ENCODE results near the gene SIAH1. TPM values are rescaled to one million over a fixed set of nuclear protein-coding genes. Genes with fewer than 3 reads are reported as not detected.

SIAH1 gene
- total and polyA plus RNA-seq, 10 of the 15 experiments (the other 5 are each of a cell fraction or from before 2014, with no cell fraction given) = 5.1 to 21.1 (median 13.9) TPM

DNA sequence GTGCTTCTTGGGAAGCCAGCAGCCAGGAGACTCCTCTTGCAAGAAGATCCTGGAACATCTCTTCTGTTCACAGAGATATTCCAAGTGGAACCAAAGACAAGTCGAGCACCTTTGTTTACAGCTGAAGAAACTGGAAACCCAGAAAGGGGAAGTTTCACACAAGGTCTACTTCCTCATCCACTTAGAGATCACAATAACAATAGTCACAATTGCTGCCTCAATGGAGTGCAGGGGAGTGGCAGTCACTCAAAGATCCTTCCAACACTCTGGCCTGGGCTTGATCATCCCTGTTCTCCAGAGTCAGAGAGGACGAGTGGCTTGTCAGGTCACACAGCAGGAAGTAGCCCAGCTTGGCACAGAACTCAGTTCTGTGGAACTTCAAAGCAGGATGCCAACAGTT is 46.9 kb upstream of the SIAH1 start (continued):
- TF ChIP-seq, protein P1, sequence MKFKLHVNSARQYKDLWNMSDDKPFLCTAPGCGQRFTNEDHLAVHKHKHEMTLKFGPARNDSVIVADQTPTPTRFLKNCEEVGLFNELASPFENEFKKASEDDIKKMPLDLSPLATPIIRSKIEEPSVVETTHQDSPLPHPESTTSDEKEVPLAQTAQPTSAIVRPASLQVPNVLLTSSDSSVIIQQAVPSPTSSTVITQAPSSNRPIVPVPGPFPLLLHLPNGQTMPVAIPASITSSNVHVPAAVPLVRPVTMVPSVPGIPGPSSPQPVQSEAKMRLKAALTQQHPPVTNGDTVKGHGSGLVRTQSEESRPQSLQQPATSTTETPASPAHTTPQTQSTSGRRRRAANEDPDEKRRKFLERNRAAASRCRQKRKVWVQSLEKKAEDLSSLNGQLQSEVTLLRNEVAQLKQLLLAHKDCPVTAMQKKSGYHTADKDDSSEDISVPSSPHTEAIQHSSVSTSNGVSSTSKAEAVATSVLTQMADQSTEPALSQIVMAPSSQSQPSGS (IDR thresholded peaks at IDR 0.05; ENCODE audit: low read length) = no peak
- no peak for TF ChIP-seq ZSCAN29 (IDR thresholded peaks at IDR 0.05)
- TF ChIP-seq SMAD5 (IDR thresholded peaks at IDR 0.05; ENCODE audit: low read depth) = no peak
- TF ChIP-seq TBL1XR1 (IDR thresholded peaks at IDR 0.05; ENCODE audit: low read depth, low read length) = no peak; the same call in 1 of the 2 replicates
- no peak for TF ChIP-seq SUZ12 (IDR thresholded peaks at IDR 0.05; ENCODE audit: unreplicated experiment)
- TF ChIP-seq, protein P2, sequence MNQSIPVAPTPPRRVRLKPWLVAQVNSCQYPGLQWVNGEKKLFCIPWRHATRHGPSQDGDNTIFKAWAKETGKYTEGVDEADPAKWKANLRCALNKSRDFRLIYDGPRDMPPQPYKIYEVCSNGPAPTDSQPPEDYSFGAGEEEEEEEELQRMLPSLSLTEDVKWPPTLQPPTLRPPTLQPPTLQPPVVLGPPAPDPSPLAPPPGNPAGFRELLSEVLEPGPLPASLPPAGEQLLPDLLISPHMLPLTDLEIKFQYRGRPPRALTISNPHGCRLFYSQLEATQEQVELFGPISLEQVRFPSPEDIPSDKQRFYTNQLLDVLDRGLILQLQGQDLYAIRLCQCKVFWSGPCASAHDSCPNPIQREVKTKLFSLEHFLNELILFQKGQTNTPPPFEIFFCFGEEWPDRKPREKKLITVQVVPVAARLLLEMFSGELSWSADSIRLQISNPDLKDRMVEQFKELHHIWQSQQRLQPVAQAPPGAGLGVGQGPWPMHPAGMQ (IDR thresholded peaks at IDR 0.05; ENCODE audit: borderline replicate concordance) = no peak
- no peak for TF ChIP-seq SP1 (IDR thresholded peaks at IDR 0.05; ENCODE audit: low read depth, low read length)
- 0 out of 2 replicates have a peak, but pooled peaks have one; percentile 9 for TF ChIP-seq RUNX3 (IDR thresholded peaks at IDR 0.05; ENCODE audit: low read length)
- no peak for TF ChIP-seq STAT1 (conservative IDR thresholded peaks at IDR 0.05)
- TF ChIP-seq DPF2 (IDR thresholded peaks at IDR 0.05) = peak; percentile 73
- TF ChIP-seq POLR2AphosphoS5 (IDR thresholded peaks at IDR 0.05; ENCODE audit: low read length) = no peak
- peak; percentile 81 to 91 for TF ChIP-seq IKZF2 (IDR thresholded peaks at IDR 0.05)
- no peak for TF ChIP-seq MEF2A (IDR thresholded peaks at IDR 0.05; ENCODE audit: insufficient read depth, low read depth, low read length)
- no peak for TF ChIP-seq ASH2L (IDR thresholded peaks at IDR 0.05; ENCODE audit: borderline replicate concordance, low read depth)
- TF ChIP-seq ZNF384 (IDR thresholded peaks at IDR 0.05; ENCODE audit: borderline replicate concordance, low read depth, low read length) = no peak
- TF ChIP-seq, protein P3, sequence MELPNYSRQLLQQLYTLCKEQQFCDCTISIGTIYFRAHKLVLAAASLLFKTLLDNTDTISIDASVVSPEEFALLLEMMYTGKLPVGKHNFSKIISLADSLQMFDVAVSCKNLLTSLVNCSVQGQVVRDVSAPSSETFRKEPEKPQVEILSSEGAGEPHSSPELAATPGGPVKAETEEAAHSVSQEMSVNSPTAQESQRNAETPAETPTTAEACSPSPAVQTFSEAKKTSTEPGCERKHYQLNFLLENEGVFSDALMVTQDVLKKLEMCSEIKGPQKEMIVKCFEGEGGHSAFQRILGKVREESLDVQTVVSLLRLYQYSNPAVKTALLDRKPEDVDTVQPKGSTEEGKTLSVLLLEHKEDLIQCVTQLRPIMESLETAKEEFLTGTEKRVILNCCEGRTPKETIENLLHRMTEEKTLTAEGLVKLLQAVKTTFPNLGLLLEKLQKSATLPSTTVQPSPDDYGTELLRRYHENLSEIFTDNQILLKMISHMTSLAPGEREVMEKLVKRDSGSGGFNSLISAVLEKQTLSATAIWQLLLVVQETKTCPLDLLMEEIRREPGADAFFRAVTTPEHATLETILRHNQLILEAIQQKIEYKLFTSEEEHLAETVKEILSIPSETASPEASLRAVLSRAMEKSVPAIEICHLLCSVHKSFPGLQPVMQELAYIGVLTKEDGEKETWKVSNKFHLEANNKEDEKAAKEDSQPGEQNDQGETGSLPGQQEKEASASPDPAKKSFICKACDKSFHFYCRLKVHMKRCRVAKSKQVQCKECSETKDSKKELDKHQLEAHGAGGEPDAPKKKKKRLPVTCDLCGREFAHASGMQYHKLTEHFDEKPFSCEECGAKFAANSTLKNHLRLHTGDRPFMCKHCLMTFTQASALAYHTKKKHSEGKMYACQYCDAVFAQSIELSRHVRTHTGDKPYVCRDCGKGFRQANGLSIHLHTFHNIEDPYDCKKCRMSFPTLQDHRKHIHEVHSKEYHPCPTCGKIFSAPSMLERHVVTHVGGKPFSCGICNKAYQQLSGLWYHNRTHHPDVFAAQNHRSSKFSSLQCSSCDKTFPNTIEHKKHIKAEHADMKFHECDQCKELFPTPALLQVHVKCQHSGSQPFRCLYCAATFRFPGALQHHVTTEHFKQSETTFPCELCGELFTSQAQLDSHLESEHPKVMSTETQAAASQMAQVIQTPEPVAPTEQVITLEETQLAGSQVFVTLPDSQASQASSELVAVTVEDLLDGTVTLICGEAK (IDR thresholded peaks at IDR 0.05; ENCODE audit: borderline replicate concordance) = no peak
- TF ChIP-seq CHD4 (IDR thresholded peaks at IDR 0.05) = no peak
- TF ChIP-seq RAD21 (IDR thresholded peaks at IDR 0.05; ENCODE audit: insufficient read depth, low read depth, low read length) = 0 out of 2 replicates have a peak, but pooled peaks have one; percentile 1
- TF ChIP-seq MYC (IDR thresholded peaks at IDR 0.05; ENCODE audit: insufficient read depth, insufficient read length, insufficient replicate concordance, low read length, severe bottlenecking) = no peak
- TF ChIP-seq NR2F1 (conservative IDR thresholded peaks at IDR 0.05) = no peak
- TF ChIP-seq PML (IDR thresholded peaks at IDR 0.05; ENCODE audit: low read length) = no peak
- TF ChIP-seq EGR1 (IDR thresholded peaks at IDR 0.05; ENCODE audit: borderline replicate concordance in 1 of 2, low read depth in 2 of 2, low read length in 2 of 2) = no peak
- TF ChIP-seq NFYA (IDR thresholded peaks at IDR 0.05; ENCODE audit: borderline replicate concordance, low read depth, low read length) = no peak
- TF ChIP-seq, protein P4, sequence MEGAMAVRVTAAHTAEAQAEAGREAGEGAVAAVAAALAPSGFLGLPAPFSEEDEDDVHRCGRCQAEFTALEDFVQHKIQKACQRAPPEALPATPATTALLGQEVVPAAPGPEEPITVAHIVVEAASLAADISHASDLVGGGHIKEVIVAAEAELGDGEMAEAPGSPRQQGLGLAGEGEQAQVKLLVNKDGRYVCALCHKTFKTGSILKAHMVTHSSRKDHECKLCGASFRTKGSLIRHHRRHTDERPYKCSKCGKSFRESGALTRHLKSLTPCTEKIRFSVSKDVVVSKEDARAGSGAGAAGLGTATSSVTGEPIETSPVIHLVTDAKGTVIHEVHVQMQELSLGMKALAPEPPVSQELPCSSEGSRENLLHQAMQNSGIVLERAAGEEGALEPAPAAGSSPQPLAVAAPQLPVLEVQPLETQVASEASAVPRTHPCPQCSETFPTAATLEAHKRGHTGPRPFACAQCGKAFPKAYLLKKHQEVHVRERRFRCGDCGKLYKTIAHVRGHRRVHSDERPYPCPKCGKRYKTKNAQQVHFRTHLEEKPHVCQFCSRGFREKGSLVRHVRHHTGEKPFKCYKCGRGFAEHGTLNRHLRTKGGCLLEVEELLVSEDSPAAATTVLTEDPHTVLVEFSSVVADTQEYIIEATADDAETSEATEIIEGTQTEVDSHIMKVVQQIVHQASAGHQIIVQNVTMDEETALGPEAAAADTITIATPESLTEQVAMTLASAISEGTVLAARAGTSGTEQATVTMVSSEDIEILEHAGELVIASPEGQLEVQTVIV (IDR thresholded peaks at IDR 0.05; ENCODE audit: borderline replicate concordance, partially characterized antibody) = no peak

All from GM12878 (cell line).